Muscle of arm (tissue), 14 donors: Measurements from ENCODE around the gene SNRPE. TPM values are rescaled to one million over a fixed set of nuclear protein-coding genes. Genes with fewer than 3 reads are reported as not detected.
"Not testable (repeated sequence)": the region's sequence is repeated elsewhere in the genome, so short reads cannot be mapped to it uniquely, and the experiment has no call there.

ENCODE experiments used
- DNase-seq: peaks from one replicate; pipeline ENCODE4 v3.0.0-alpha.2; 2013
- long read RNA-seq, 11 donors: transcript quantifications; one replicate each; lab custom pipeline, GENCODE V29; 2026
- polyA plus RNA-seq, 12 donors: library from polyadenylated mRNA; unstranded; fragments of 120-200 nt; gene quantifications; one replicate each; pipeline ENCODE4 v1.2.1, GENCODE V29; 2013; ENCODE audit not compliant: insufficient read length in 12 of 12

SNRPE gene
- 100 to 1,000 TPM in 10 of 12 donors, 10 to 100 TPM in 1, not detected in 1; 88.9 to 232 (median 164) TPM for polyA plus RNA-seq
- long read RNA-seq, donor 1, transcript SNRPE-201 (3 exons, 355 nt) = minor isoform, 8 of 230 reads
- long read RNA-seq, donor 1, transcript SNRPE-202 (5 exons, 942 nt) = major isoform, 200 of 230 reads
- long read RNA-seq, donor 1, partial matches to known transcripts = 0 of 230 reads
- long read RNA-seq, donor 1, other reads (novel, unspliced or antisense) = 15 of 230 reads
- long read RNA-seq, donor 2, transcript SNRPE-206 (4 exons, 967 nt) = minor isoform, 10 of 220 reads
- long read RNA-seq, donor 2, transcript SNRPE-202 (5 exons, 942 nt) = major isoform, 181 of 220 reads
- long read RNA-seq, donor 2, partial matches to known transcripts = 8 of 220 reads
- long read RNA-seq, donor 2, other reads (novel, unspliced or antisense) = 12 of 220 reads
- long read RNA-seq, donor 3, transcript SNRPE-202 (5 exons, 942 nt) = major isoform, 69 of 78 reads
- long read RNA-seq, donor 3, partial matches to known transcripts = 0 of 78 reads
- long read RNA-seq, donor 3, other reads (novel, unspliced or antisense) = 7 of 78 reads
- long read RNA-seq, donor 4, transcript SNRPE-202 (5 exons, 942 nt) = major isoform, 65 of 68 reads
- long read RNA-seq, donor 4, partial matches to known transcripts = 0 of 68 reads
- long read RNA-seq, donor 4, other reads (novel, unspliced or antisense) = 0 of 68 reads
- long read RNA-seq, donor 5, transcript SNRPE-202 (5 exons, 942 nt) = major isoform, 181 of 195 reads
- long read RNA-seq, donor 5, partial matches to known transcripts = 0 of 195 reads
- long read RNA-seq, donor 5, other reads (novel, unspliced or antisense) = 7 of 195 reads
- long read RNA-seq, donor 6, transcript SNRPE-202 (5 exons, 942 nt) = major isoform, 111 of 121 reads
- long read RNA-seq, donor 6, partial matches to known transcripts = 0 of 121 reads
- long read RNA-seq, donor 6, other reads (novel, unspliced or antisense) = 0 of 121 reads
- long read RNA-seq, donor 7, transcript SNRPE-202 (5 exons, 942 nt) = major isoform, 79 of 86 reads
- long read RNA-seq, donor 7, partial matches to known transcripts = 0 of 86 reads
- long read RNA-seq, donor 7, other reads (novel, unspliced or antisense) = 6 of 86 reads
- long read RNA-seq, donor 8, transcript SNRPE-201 (3 exons, 355 nt) = minor isoform, 5 of 190 reads
- long read RNA-seq, donor 8, transcript SNRPE-202 (5 exons, 942 nt) = major isoform, 165 of 190 reads
- long read RNA-seq, donor 8, partial matches to known transcripts = 0 of 190 reads
- long read RNA-seq, donor 8, other reads (novel, unspliced or antisense) = 13 of 190 reads
- long read RNA-seq, donor 9, transcript SNRPE-202 (5 exons, 942 nt) = major isoform, 121 of 143 reads
- long read RNA-seq, donor 9, partial matches to known transcripts = 8 of 143 reads
- long read RNA-seq, donor 9, other reads (novel, unspliced or antisense) = 5 of 143 reads
- long read RNA-seq, donor 10, transcript SNRPE-202 (5 exons, 942 nt) = major isoform, 147 of 163 reads
- long read RNA-seq, donor 10, partial matches to known transcripts = 0 of 163 reads
- long read RNA-seq, donor 10, other reads (novel, unspliced or antisense) = 7 of 163 reads
- long read RNA-seq, donor 11, transcript SNRPE-202 (5 exons, 942 nt) = major isoform, 226 of 265 reads
- long read RNA-seq, donor 11, transcript SNRPE-201 (3 exons, 355 nt) = minor isoform, 6 of 265 reads
- long read RNA-seq, donor 11, partial matches to known transcripts = 16 of 265 reads
- long read RNA-seq, donor 11, other reads (novel, unspliced or antisense) = 16 of 265 reads

DNA sequence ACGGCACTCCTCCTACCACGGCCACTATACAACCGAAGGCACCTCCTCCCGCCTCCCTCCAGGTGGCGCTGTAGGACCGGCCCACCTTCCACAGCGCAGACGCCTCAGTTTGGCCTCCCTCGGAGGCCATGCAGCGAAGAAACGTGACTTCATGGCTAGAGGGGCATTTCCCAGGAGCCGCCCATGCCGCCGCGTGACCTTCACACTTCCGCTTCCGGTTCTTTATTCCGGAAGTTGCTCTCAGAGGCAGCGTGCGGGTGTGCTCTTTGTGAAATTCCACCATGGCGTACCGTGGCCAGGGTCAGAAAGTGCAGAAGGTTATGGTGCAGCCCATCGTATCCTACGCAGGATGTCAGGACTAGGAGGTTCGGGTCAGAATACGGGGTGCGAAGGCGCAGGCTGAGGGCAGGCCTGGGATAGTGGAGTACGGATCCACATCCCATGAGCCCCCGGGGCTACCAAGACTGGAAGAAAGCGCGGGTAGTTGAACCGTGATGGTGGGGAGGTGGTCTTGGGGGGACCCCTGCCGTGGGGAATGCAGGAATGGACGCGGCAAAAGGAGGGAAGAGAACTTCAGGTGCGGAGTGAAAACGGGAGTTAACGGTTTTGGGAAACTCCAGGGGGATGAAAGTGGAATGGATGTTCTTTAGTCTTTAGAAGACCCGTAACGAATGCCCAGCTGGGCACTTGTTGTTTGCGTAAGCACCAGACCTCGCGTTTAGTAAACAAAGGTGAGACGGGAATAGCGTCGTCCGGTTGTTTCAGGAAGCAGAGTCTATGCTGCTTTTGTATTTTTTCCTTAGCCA lies at the start of gene SNRPE:
SNRPE (plus strand) TSS at position 221 of the 806 bp plus-strand sequence; CDS start at position 282, 61 bp downstream.
- DNase-seq = peak; percentile 99

DNA sequence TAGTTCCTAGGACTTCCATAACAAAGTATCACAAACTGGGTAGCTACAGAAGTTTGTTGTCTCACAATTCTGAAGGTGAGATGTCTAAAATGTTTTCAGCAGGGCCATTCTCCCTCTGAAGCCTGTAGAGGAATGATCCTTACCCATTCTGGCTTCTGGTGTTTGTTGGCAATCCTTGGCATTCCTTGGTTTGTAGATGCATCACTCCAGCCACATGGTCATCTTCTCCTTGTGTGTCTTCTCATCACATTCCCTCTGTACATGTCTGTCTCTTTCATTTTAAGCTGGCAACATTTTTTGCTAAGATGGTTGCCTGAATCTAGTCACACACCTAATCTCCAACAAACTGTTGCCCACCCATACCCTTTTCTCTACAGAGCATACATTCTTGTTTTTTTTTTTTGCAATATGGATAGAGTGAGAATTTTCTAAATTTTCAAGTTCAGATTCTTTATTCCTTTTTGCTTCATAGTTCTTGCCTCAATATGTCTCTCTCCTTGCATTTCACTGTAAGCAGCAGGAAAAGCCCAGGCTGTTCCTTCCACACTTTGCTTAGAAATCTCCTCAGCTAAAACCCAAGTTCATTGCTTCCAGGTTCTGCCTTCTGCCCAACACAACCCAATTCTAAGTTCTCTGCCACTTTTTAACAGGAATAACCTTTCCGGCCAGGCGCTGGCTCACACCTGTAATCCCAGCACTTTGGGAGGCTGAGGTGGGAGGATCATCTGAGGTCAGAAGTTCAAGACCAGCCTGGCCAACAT lies 47.6 kb upstream of the SNRPE start:
- DNase-seq = no peak

DNA sequence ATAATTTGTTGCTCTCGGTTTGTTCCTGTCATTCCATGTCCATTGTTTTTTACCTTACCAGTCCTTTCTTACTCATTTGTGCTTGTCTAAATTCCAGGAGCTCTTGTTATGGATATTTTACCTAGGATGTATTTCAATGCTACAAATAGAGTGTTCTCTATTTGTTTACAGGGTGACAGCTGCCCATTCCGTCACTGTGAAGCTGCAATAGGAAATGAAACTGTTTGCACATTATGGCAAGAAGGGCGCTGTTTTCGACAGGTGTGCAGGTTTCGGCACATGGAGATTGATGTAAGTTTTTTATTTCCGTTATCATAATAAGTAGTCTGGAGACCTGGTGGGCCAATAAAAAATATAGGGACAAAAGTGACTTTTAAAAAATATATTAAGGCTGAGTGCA lies 43.0 kb upstream of the SNRPE start:
- no peak for DNase-seq

DNA sequence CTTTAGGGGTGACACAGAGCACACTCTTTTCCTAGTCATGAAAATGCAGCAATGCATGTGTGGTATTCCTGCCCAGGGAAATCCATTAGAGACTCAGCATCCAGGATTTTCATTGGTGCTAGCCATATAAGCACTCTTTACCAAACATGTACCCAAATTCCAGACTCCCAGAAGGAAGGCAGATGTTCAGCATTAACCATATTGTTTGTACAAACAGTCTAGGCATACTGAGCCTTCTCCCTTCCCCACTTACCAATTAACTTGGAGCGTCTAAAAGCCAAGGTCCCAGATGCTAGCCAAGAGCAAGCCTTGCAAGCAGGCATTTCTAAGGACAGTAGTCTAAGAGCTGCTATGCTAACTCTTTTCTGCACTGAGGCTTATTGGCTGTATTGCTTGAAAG lies 38.1 kb upstream of the SNRPE start:
- no peak for DNase-seq

DNA sequence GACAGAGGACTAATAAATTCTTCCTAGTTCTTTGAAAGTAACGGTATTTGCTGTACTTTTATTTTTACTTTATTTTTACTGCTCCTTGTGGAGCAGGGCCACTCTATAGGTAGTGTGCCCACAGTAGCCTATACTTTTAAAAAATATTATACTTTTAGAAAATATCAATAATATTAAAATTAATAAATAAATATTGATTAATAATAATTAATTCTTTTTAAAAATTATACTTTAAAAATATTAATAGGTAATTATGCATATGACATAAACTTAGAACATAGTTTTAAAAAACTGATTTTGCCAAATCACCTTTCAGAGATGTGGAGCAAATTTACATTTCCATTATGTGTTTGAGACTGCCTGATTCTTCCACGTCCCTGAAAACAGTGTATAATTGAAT lies 35.2 kb upstream of the SNRPE start:
- no peak for DNase-seq

DNA sequence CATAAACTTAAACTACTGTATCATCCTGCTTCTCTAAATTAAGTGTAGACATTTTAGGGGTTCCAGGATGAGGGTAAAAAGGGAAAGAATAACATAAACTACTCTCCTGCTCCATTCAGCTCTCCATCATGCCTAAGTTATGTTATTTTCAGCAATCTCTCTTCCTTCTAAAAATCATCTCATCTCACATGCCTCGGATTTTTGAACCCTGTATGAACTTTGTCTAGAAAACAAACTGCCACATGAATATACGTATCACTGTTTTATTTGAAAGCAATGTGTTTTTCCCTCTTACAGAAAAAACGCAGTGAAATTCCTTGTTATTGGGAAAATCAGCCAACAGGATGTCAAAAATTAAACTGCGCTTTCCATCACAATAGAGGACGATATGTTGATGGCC lies 33.4 kb upstream of the SNRPE start:
- DNase-seq = no peak

DNA sequence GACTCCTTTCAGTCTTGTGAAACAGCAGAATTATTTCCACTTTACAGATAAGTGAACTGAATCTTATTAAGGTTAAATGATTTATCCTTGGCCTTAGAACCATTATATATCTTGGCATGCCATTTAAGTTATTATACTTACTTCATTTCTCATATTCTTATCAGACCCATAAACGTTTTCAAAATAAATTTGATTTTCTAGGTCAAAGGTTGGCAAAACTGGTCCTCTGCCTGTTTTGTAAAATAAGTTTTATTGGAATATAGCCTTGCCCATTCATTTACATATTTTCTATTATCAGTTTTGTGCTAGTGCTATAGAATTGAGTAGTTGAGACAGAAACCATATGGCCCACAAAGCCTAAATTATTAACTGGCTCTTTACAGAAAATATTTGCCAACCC lies 32.9 kb upstream of the SNRPE start:
- no peak for DNase-seq

DNA sequence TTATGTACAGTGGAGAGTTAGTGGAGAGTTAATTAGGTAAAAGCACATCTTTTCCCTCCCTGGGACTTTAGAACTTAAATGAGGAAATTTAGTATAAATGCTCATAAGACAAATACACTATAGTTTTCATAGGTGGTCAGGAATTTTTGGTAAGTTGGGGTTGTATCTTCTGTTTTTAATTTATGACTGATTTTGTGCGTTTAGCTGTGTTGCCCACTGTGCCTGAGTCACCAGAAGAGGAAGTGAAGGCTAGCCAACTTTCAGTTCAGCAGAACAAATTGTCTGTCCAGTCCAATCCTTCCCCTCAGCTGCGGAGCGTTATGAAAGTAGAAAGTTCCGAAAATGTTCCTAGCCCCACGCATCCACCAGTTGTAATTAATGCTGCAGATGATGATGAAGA lies 32.2 kb upstream of the SNRPE start:
- not testable (repeated sequence) for DNase-seq

DNA sequence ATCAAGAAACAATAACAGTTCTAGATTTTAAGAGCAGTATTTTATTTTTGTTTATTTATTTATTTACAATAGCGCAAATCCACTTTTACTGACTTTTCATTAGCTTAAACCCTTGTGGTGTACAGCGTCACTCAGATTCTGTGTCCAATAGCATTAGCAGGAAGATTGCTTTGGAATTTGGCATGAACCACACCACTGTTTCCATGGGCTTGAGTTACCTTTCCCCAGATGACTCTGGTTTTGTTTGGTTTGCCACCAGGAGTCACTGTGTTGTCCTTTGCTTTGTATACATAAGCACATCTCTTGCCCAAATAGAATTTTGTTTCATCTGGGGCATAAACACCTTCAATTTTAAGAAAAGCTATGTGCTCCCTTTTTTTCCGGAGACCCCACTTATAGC lies 25.9 kb upstream of the SNRPE start:
- no peak for DNase-seq

DNA sequence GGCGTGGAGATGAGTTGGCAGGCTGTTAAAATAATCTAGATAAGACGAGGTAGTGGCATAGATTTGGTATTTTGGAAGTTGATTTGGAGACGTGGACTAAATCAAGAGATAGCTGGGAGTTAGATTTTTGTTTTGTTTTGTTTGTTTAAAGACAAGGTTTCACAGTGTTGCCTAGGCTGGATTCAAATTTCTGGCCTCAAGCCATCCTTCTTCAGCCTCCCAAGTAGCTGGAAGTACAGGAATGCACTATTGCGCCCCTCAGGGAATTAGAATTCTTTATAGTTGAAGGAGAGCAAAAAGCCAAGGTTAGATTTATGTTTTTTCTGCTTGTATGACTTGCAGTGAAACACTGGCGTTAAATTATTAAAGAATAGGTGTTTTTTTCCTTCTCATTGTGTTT lies 22.3 kb upstream of the SNRPE start:
- DNase-seq = peak; percentile 31

DNA sequence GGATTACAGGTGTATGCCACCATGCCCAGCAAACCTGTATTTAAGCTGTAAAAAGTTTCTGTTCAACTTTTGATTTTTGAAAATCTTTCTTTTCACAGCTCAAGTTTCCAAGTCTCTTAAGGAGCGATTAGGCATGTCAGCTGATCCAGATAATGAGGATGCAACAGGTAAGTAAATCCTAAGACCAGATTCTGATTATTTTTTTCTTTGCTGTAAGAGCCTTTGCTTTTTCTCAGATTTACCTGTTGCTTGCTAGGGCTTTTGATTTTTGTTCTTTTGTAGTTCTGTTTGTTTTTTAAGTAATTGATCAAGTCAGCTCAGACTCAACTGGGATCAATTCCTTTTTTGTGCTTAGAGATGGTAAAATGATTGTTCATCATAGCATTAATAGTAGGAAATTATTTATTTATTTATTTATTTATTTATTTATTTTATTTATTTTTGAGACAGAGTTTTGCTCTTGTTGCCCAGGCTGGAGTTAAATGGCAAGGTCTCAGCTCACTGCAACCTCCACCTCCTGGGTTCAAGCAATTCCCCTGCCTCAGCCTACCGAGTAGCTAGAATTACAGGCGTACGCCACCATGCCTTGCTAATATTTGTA lies 21.1 kb upstream of the SNRPE start:
- no peak for DNase-seq

DNA sequence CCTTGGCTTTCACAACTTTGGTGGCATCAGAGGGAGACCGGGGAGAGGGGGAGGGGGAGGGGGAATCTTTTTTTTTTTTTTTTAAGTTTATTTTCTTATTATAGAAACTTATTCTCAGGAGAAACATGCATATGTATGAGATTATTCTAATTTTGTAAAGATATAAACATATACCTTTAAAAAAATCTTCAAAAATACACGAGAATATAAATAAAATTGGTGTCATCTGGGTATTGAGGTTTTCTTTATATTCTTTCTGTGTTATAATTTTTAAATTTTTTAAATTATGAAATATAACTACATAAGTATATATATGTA lies 18.9 kb upstream of the SNRPE start:
- no peak for DNase-seq

DNA sequence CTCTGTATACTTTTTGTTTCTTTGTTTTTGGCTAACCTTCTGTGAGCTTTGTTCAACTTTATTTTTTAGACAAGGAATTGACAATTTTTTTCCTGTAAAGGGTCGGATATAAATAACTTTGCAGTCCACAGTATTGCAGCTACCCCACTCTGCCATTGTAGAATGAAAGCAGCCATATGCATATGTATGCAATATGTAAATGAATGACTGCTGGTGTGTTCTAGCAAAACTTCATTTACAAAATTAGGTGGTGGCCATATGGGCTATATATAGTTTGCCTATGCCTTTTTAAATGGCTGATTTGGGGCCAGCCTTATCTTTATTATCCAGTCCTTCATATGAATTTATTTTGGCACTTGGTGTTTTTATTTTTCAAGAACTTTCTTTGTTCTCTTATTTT lies 18.0 kb upstream of the SNRPE start:
- DNase-seq = no peak

DNA sequence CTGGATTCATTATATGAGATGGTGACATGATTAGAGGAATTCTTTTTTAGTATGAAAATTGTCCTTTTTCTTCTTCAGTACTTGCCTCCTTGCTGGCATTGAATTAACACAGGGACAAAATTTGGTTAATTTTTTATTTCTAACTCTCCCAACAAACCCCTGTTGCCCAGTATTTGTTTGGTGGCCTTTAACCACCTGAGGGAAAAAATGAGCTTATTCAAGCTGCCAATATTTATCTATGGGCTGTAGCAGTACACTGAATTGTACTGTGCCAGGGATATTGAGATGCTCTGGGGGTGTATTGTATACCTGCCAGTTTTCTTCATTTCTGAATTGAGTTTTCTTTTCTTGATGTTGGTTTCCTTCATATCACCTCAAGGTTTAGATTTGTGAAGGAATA lies 8.3 kb upstream of the SNRPE start:
- not testable (repeated sequence) for DNase-seq

DNA sequence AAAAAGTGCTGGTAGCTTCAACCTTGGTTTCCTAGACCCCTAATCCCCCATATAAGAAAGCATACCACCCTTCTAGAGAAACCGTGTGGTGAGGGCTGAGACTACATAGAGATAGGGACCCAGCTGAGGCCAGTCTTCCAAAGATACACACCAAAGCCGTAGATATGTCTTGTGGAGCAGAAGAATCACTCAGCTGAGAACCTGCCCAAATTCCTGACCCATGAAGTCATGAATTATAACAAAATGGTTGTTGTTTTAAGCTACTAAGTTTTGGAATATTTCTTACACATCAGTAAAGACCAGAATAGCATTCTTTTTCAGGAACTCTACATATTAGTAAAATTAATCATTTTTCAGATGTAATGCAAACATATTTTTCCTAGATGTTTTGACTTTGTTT lies 3.3 kb upstream of the SNRPE start:
- DNase-seq = no peak

DNA sequence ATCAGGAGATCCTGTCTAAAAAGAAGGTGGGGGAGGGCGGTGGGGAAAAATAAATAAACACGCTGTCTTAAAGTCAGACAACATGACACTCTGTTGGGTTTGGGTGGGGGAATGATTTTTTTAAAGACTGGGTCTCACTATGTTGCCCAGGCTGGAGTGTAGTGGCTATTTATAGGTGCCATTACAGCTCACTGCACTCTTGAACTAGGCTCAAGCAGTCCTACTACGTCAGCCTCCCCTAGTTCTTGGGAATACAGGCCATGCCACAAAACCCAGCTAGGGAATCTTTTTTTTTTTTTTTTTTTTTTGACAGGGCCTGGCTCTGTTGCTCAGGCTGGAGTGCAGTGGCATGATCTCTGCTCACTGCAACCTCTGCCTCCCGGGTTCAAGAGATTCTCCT lies 2.4 kb upstream of the SNRPE start:
- no peak for DNase-seq

DNA sequence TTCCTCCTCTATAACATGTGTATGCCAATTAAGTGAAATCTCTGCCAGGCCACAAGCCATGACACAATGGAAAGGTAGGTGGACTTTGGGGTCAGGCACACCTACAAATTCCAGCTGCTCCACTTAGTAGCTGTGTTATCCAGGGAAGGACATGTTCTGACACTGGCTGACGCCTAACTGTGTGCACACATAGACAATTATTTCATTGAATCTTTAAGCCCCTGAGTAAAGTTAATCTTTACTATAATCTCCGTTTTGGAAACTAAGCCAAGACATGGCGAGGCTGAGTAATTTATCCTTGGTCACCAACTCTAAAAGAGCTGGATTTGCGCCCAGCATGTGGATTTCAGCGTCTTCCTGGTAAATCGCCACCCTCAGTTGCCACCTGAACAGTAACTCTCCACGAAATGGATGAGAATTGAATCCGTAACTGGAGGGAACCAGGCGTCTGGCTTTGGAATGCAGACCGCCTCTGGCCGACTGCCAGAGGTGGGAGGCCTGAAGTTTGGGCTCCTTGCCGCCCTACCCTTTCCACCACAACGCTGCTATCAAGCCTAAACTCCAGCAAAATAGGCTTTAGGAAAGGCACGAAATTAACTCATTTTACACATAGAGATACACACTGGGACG lies 888 bp upstream of the SNRPE start:
- peak; percentile 16 for DNase-seq

DNA sequence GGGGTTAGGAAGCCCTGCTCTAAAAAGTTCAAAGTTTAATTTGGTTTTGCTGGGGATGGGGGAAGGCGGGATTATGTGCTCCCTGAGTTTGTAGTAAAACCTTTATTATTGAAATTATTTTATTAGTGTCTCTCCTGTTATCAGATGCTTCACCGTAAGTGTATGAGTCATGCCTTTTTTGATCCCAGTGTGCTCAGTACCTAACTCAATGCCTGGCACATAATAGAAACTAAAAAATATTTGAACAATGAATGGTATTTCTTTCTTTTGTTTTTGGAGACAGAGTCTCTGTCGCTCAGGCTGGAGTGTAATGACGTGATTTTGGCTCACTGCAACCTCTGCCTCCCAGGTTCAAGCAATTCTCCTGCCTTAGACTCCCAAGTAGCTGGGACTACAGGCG lies 6.4 kb downstream of the SNRPE start:
- DNase-seq = no peak

DNA sequence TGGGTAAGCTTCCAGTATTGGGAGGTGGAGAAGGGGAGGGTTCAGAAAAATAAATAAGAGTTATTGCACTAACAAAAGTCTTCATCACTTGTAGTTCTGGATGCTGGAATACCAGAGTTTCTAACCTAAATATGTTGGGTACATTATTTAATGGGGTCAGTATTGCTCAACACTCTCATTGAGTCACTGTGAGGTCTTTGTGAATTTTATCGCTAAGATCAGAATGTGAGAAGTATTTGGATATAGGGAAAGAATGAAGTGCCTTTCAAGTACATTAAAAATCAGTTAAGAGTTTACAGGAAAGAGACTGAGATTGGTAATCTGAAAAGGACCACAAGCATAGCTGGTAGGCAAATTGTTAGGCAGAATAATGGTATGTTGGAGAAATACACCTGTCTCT lies 8.8 kb downstream of the SNRPE start:
- DNase-seq = no peak
